SKM-1 (cell line): ENCODE data around the gene CRIM1.
"Not testable (repeated sequence)": the region's sequence is repeated elsewhere in the genome, so short reads cannot be mapped to it uniquely, and the experiment has no call there.

Source experiments
- DNase-seq: peaks from one replicate; lab custom pipeline; 2025; ENCODE audit not compliant: unreplicated experiment; lab: John Stamatoyannopoulos, UW

CRIM1 gene

DNA sequence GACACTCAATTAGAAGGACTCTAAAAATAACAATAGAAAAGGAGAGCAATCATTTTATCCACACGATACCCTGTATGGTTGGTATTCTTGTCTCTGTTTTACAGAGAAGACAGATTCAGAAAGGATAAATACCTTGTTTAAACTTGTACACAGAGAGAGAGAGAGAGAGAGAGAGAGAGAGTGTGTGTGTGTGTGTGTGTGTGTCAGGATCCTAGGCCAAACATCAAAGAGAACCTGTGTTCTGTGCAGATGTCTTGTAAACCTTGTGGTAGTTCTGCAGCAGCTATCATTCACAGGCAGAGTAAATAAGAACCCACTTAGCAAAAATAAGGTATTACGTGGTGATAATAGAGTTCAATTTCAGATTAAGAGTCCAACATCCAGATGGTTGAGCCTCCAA lies 4.3 kb upstream of the CRIM1 start:
- no peak for DNase-seq

DNA sequence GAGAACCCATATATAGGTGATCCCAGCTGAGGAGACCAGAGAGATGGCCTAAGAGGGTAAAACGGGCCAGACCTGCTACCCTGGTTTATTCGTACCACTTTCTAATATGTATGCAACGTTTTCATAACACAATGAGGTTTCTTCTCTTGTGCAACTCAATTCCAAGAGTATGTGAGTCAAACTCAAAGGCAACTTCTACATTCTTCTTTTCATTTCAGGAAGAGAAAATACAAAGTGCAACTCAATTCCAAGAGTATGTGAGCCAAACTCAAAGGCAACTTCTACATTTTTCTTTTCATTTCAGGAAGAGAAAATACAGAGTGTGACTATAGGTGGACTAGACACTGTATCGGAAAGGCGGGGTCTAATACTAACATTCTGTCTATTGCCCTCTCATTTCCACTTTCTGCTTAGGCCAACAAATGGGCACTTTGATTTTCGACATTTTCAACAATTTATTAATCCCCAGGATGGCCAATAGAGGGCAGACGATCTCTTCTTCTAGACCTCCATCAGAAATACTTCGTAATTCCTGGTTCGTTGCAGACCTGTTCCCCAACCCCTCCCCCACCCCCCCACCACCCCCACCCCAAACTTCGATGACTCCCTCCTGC lies 3.7 kb upstream of the CRIM1 start:
- peak; percentile 56 for DNase-seq

DNA sequence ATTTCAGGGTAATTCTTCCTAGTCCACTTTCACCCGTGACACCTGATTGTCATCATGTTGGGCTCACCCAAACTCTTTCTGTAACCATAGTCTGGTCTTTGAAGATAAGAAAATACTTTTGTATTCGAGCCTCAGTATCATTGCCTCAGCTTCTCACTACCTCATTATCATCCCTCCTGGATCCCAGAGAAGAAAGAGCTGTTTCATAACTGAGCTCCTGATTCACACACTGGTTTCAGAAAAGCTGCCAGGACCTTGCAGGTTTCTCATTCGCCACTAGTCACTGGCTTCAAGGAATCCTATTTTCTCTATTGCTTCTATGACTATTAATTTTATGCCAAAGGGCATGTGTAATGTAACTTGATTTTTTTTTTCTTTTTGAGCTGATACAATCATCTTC lies 2.9 kb upstream of the CRIM1 start:
- no peak for DNase-seq

DNA sequence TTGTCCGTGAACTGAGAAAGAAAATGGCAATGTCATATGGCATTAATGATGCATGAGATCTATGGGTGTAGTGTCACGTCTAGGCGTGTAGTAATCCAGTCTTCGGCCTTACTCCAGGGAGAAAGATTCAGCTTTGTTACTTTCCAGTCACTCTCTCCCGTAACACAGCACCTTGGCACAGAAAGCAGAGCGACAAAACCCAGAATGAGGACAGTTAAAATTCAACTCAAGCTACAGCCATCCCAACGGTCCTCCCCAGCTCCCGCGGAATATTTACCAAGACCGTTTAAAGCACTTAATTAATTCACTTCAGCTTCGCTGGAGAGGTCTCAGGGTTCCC lies 797 bp upstream of the CRIM1 start:
- no peak for DNase-seq

DNA sequence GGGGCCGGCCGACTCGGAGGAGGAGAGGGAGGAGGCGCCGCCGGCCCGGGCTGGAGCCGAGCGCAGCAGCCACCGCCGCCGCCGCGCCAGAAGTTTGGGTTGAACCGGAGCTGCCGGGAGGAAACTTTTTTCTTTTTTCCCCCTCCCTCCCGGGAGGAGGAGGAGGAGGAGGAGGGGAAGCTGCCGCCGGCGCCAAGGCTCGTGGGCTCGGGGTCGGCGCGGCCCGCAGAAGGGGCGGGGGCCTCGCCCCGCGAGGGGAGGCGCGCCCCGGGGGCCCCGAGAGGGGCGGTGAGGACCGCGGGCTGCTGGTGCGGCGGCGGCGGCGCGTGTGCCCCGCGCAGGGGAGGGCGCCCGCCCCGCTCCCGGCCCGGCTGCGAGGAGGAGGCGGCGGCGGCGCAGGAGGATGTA lies 316 bp downstream of the CRIM1 start:
- DNase-seq: no peak

DNA sequence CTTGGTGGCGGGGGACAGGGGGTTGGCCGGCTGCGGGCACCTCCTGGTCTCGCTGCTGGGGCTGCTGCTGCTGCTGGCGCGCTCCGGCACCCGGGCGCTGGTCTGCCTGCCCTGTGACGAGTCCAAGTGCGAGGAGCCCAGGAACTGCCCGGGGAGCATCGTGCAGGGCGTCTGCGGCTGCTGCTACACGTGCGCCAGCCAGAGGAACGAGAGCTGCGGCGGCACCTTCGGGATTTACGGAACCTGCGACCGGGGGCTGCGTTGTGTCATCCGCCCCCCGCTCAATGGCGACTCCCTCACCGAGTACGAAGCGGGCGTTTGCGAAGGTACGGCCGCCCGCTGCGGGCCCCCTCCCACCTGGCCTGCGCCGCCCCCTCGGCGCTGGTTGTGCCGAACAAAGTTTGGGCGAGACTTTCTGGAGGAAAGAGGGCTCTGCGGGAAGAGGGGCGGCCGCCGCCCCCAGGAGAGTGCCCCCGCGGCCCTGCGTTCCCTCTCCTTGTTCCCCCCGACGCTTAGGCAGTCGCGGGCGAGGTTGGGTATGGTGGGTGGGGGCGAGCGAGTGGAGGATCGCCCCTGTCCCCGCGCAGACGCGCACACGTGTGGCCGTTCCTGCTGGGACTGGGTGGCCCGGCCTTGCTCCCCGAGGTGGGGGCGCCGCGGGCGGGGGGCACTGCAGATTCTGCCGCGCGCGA lies 866 bp downstream of the CRIM1 start:
- no peak for DNase-seq

DNA sequence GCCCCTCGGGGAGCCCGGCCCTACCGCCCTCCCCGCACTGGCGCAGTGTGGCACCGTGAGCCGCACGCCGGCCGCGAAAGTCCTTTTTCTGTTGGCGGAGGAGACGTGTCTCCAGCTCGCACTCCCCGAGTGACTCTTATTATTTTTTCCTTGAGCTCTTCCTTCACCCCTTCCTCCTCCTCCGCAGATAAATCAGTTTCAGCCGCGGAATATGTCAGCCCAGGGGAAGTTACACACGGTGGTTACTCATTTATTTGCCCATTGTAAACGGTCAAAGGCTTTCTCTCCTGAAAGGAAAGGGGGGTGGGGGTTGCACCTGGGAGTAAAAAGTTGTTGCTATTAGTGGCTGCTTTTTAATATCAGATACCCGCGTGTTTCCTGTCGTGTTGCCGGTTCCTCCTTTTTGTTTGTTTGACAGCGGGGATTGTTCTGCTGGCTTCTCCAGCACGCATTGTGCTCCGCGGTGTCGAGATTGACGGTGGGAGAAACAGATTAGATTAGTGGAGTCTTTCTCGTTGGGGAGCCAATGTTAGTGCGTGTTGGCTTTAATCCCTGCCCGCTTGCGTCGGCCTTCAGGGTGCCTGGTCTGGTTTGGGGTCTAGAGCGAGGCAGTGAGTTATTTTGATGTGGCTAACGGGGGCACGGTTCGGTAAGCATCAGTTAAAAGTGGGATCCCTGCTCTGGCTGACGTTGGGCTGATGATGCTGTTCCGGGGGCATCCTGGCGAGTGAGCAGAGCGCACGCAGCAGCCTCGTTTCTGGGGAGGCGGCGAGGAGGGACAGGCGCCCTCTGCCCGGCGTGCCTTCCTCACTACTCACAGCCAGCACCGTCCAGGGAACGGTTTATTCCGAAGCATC lies 1.6 kb downstream of the CRIM1 start:
- DNase-seq: no peak

DNA sequence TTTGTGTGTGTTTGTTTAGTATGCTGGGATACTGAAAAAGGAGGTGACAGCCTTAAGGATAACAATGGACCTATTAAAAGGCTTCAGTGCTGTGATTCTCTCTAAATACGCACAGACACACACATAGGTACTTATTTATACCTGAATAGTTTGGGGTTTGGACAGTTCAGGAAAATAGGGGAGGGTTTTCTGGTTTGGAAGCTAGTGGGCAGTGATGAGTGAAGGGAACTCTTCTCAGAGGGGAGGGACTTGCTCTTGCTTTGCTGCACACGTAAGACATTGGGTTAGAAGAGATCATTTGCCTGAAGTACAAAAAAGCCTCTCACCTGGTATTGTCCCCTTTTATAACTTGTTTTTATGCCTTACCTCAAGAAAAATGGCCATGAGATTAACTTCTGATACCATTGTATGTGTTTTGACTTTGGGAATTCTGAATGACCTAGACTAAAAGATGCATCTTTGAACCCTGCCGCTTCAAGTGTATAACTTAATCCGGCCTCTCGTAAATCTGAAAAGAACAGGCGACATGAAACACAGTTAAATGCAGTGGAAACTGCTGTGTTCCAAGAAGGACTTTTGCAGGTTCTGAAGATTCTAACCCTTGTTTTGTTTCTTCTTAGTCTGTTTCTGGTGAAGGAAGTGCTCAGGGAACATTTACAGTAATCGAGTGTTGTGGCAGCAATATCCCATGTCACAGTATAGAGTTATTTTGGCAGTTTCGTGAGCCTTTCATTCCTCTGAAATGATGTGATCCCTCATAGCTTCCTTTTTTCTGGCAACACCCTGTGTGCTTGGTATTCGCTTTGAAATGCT lies 2.5 kb downstream of the CRIM1 start:
- DNase-seq: peak; percentile 24

DNA sequence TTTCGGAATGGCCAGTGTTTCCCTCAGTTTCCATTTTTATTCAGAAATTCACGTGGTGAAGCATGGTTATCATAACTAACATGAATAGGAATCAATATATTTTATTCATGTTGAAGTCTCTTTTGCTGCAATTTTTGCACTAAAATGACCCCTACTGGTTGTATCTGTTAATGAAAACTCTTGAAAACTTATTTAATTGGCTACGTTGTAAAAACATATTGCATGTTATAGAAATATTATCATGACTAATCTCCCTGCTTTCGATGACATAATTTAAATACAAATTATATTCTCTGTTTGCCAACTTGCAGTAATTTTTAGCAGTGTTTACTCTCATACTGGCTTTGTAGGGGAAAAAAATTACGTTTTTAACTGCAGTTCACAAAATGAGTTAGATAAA lies 3.5 kb downstream of the CRIM1 start:
- DNase-seq: no peak

DNA sequence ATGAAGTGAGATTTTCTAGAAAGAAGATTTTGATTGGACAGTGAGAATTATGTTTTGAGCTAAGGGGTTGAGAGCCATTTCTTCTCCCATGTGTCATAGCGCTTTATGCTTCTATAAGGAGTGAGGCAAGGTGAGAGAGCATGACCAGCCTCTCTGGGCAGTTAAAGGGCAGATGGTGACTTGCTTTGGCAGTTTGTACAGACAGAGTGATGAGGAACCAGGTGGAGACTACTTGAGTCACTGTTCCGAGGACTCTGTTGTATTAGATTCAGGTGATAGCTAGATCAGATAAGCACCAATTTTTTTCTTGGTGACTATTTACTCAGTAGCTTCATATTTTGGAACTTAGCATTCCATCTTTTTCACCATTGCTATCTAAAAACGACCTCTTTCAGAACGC lies 4.5 kb downstream of the CRIM1 start:
- no peak for DNase-seq

DNA sequence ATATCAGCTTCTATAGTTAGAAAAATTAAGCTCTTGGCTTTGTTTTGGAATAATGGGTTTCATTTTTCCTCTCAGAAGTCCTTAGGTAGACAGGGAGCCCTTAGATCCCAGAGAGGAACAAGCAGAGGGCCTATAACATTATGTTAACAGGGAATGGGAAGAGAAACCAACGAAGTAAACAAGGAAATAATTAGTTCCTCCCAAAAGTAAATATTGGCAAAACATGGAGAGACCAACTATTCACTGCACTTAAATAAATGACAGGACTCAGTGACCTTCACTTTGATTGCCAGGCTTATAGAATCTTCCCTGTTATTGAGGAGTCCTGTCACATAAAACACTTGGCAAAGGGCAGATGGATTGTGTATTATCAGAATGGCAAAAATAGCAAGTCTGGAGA lies 5.3 kb downstream of the CRIM1 start:
- no peak for DNase-seq

DNA sequence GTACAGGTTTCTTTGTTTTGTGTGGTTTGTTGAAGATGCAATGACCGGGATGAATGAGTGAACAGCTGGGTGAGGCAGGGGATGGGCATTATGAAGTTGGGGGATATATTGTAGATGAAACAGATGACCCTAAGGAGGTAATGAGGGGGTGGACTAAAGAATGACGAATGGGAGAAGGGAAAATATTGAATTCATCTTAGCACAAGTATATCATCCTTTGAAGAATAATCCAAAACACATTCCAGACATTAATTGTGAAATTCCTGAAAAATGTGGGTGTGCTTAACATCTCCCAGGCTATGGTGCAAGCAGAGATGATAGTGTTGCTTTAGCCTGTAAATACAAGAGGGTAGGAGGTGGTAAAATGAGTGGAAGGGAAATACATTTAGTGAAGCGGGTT lies 5.8 kb downstream of the CRIM1 start:
- no peak for DNase-seq

DNA sequence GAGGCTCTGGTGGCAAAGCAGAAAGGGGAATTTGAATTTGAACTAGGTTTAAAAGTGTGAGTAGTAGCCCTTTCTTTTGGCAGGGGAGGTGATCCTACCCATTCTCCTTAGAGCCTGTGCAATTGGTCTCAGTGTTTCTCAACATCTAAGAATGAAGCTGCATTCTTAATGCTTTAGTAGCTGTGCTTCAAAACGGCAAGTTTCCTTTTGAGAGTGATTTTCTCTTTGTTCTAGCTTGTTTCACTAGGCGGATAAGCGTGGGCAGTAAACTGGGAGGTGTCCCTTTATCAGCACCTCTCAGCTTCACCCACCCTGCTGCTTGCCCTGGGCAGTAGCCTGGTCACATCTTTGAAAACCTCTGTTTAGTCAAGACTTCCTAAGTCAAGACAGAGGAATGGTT lies 6.7 kb downstream of the CRIM1 start:
- no peak for DNase-seq

DNA sequence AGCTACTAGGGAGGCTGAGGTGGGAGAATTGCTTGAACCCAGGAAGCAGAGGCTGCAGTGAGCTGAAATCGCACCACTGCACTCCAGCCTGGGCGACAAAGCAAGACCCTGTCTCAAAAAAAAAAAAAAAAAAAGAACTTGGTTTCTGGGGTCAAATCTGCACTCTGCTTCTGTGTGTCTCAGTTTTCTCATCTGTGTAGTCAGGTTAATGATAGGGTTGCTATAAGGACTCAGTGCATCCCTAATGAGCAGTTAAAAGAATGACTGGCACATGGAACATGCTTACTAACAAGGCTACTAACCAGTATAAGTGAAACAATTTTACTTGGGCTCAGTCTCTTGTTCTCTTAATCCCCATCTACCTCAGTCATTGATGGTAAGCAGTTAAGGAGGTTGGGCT lies 7.5 kb downstream of the CRIM1 start:
- not testable (repeated sequence) for DNase-seq

DNA sequence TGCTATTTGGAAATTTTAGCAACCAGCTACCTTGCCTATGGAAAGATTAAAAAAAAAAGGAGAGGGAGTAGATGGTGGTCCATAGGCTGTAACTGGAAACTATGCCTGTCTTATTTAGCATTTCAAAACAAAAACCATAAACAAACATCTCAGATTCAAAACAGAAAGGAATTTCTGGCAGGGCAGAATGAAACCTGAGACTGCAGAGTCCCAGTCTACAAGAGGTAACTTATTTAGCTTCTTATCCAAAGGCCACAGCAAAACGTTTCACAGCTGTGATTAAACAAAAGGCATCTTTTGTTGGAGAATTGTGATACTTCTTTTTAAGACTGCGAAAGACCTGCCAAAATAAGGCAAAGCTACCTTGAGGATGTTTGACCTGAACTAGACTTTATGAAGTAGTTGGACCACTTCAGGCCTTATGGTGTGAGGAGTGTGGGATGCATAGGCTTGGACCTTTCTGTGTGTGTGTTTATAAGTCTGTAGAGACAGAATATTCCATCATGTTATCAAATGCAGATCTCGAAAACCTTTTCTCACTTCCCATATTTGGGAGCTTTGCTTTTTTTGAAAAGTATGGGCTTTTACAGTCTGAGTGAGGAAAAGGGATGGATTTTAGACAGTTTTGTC lies 11.0 kb downstream of the CRIM1 start:
- no peak for DNase-seq

DNA sequence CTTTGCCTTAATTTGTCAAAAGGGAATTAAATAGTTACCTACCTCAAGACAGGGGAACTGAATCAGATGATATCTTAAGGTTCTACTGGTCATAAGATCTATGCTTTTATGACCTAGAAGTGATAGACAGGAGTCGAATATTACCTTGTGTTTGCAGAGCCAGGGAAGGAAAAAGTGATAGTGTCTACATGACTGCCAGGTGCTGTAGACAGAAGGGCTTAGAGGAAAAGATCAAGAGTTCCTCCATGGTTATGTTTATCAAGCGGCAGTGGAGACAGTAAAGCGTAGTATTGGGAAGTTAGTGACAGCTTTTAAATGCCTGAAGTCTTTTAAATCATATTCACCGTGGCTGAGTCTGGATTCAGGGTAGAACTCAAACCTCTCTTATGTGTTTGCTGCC lies 11.9 kb downstream of the CRIM1 start:
- no peak for DNase-seq

DNA sequence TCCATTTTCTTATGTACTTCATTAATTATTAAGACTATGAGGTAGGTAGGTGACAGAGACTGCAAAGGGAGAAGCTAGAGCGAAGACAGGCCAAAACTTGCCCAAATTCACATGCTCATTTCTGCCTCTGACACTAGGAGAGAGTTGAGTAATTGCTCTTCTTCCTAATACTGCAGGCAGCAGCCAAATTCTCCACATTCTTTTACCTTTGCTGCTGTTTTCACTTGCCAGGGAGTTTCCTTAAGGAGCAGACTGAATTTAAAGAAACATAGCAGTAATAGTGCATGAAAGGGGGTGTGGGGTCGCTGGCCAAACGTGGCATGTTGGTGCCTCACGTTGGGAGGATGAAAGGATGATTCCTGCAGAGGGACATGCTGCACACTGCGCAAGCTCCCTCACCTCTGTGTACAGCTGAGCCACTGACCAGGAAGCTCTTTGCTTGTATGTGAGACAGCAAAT lies 12.3 kb downstream of the CRIM1 start:
- DNase-seq: no peak

DNA sequence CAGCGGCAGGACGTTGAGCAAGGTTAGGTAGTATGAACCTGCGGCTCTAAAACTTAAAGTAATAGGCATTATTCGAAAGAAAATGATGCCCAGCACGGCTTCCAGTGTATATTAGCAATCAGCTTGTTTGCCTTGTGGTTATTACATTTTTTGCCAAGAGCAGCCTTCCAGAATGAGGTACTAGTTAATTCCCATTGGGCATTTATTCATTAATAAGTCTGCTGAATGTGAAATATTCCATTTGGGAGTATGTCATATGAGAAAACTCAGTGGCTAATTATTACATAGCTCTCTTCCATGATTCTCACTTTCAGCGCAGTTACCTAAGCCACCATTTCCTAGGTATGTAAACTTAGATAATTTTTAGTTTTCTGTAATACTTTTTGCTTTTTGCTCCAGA lies 12.9 kb downstream of the CRIM1 start:
- no peak for DNase-seq

DNA sequence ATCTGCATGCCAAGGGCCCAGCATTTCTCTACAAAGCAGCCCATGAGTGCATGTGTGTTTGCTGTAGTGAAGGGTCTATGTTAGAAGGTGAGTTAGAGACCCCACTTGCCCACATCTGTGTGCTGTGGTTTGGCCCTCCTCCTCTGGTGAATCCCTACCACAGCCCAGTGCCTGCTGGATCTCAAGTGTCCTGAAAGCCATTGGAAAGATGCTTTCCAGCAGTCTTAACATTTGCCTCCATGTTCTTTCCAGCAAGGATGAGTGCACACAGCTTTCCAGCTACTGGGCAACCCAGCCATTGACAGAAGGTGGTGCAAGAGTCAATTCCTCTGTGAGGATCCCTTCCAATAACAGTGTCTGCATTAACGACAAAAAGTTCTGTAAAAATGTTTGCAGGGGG lies 13.6 kb downstream of the CRIM1 start:
- no peak for DNase-seq

DNA sequence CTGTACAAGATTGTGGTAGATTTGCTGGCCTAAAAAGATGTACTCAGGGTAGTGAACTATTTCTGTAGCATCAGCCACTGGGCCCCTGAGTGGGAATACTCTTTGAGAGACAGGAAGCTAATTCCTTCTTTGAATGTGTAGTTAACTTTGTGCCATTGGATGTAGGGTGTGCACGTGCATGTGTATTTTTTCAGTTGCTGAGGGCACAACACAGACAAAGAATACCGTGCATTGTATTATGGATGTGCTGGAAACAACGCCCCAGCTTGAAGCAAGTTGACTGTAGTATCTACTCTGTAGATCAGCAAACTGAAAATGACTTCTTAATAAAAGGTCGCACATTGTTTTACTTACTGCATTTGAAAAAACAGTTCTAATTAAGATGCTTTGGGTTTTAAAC lies 14.1 kb downstream of the CRIM1 start:
- DNase-seq: no peak

DNA sequence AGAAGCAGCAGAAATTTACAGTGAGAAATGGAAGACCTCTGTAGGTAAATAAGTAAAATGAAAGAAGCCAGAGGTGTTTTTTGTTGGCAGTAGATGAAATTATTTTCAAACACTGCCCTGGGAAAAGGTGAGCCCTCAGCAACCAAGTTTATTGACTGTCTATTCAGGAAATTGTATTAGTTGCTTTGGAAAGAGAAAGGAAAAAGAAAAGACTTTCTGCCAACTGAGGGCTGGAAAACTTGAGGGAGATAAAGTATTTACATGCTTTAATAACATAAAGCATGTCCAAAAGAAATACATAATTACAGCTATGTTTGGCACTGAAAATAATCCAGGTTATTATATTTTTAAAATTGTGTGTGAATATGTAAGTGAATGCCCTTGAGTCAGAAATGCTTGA lies 14.7 kb downstream of the CRIM1 start:
- DNase-seq: no peak
